ENCODE results near the gene ANKRD18B.
A peak's percentile ranks its signal among the peaks of the same experiment; 100 is the strongest.
"Not testable (repeated sequence)": the region's sequence is repeated elsewhere in the genome, so short reads cannot be mapped to it uniquely, and the experiment has no call there.

ANKRD18B gene

GRCh38 chr9:33611358-33611757, 87.3 kb downstream of the ANKRD18B start:
- DNase-seq (ENCODE audit: low spot score), result no peak

- DNase-seq (ENCODE audit: low spot score), result not testable (repeated sequence)
Measured at GRCh38 chr9:33612410-33612809, 88.4 kb downstream of the ANKRD18B start.

- no peak for DNase-seq (ENCODE audit: low spot score)
Measured at GRCh38 chr9:33614001-33614687, 90.1 kb downstream of the ANKRD18B start.

- not testable (repeated sequence) for DNase-seq (ENCODE audit: low spot score)
Measured at GRCh38 chr9:33618370-33618769, 94.3 kb downstream of the ANKRD18B start.

GRCh38 chr9:33619666-33620404, 95.8 kb downstream of the ANKRD18B start:
- DNase-seq (ENCODE audit: low spot score), result peak; percentile 20

GRCh38 chr9:33620738-33621439, 96.8 kb downstream of the ANKRD18B start:
- DNase-seq (ENCODE audit: low spot score), result peak; percentile 39

Data from AG08396 (cell line).